ENCODE results near the gene SMAD7.

Gene SMAD7

DNA sequence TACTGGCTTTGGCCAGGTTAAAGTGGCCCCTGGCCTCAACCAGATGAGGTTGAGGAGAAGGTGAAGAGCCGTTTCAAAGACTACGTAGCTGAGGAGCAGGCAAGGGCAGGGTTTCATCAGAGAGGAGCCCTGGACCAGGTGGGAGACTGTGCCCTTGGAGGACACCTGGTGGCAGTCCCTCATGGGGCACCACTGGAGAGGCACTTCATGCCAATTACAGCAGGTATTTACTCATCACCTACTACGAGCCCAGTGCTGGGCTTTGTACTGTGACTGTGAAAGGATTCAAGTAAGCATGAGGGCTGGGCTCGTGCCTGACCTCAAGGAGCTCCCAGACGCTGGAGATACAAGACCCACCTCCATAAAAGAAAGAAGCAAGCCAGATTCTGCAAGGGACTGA lies 37.6 kb downstream of the SMAD7 start:
- DNase-seq: no peak

DNA sequence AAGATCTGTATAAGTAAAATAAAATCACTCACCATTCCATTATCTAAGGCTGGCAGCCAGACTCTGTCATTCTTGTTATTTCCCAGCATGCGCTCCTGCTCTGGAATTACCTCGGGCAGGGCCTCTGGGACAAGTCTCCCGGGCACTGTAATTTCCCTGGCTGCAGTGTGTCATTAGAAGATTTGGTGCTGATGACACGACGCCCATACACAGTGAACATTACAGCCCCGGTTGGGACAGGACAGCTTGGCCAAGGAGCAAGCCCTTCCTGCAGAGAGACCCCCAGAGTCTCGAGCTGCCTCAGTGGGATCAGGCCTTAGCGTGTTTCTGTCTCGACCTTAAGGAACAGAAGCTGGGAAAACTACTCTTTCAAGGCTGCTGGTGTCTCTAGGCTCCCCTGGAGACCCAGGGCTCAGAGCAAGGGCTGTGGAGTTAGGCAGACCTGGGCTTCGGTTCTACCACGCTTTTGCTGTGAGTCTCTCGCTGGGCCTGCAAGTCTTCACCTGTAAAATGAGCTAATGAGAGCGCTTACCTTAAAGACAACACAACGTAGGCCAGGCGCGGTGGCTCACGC lies 39.7 kb downstream of the SMAD7 start:
- no peak for DNase-seq

DNA sequence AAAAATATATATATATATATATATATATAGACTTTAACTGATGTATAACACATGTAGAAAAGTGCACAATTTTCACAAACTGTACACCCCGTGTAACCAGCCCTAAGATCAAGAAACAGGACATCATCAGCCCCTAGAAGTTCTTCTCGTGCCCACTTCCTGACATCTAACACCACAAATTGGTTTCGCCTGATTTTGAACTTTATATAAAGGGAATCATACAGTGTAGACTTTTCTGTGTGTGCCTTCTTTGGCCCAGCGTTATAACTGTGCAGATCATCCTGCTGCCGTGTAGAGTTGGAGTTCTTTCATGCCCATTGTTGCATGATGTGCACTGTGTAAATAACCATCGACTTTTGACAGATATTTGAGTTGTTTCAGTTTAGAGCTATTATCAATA lies 41.0 kb downstream of the SMAD7 start:
- no peak for DNase-seq

DNA sequence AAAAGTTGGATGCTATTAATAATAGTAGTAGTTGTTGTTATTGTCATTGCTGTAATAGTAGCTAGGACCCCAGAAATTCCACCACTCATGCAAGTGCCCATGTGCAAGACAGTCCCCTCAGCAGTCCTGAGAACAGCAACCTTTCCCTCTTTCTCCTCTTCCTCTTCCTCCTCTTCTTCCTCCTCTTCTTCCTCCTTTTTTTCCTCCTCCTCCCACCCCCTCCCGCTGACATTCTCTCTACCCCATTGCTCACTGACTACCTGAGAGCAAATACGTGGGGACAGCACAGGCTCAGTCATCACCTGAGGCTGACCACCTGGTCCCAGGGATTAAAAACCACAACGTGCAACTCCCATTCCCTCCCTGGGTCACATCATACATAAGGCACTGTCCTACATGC lies 41.8 kb downstream of the SMAD7 start:
- no peak for DNase-seq

DNA sequence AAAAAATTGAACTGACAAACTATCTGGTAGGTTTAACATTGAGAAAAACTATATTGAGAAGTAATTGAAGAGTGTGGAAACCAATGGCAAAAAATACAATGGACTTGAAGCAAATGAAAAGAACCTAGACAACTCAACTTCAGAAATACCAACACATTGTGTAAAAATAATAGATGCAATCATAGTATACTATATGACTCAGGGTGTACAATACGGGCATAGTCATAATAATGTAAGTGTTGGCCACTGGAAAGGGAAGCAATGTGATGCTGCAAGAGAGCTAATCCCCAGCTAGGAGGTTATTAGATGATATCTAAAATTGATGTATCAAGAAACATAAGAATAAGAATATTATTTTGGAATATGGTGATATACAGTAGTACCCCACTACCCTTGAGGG lies 45.3 kb downstream of the SMAD7 start:
- no peak for DNase-seq

DNA sequence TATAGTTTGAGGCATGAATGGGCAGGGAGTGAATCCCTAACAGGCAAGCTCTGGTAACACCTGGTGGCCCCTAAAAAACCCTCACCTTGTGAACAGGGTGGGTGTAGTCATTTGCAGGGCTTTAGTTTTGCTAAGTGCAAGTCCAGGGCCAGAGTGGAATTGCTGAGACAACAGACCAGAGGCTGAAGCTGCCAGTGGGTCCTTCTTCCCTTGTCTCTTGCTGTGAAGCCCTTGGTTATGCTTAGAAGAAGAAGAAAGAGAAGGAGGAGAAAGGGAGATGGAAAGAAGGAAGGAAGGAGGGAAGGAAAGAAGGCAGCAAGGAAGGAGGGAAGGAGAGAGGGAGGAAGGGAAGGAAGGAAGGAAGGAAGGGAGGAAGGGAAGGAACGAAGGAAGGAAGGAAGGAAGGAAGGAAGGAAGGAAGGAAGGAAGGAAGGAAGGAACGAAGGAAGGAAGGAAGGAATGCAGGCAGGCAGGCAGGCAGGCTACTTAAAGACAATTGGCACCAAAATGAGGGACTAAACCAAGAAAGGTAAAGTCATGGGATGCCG lies 45.8 kb downstream of the SMAD7 start:
- no peak for DNase-seq

DNA sequence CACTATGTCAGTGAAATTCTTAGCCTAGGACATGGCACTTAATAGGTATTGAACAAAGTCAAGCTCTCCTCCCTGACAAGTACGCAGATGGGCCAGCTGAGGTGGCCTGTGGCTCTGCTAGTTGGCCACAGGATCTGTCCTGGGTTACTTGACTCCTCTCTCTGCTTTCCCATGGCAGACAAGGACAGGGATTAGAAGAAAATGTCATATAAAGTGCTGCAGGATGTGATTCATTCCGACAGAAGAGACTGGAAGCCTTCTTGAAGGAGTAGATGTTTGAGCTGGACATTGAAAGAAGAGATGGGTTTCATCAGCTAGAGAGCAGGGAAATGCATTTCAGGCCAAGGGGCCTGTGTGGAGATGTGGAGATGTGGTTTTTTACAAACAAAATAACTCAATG lies 46.7 kb downstream of the SMAD7 start:
- DNase-seq: no peak

DNA sequence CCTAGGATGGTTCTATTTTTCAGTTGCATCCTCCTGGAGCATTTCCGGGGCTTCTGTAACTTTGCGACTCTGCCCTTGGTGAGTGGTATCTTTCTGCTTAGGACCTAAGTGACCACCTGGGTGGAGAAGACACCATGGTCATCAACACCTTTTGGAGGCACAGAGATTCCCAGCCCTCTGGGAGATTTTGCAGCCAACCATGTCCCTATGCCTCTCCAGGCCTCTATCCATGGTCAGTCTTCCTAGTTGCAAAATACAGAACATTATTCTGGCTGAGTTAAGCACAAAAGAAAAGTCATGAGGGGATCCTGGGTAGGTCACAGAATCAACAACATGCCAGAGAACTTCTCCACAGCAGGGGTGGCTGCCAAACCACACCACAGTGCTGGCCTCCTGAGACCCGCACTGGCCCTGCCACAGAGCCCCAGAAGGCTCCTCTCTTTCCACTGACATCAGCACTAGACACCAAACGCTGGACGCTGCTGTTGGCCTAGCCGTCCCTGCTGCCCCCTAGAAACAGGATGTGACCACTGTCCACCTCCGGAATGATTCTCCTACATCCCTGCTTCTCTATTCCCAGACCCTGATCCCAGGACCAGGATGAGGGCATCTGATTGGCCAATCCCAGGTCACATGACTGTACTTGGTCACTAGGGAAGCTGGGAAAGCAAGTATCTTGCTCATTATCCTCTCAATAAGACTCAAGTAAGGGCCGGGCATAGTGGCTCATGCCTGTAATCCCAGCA lies 47.7 kb downstream of the SMAD7 start:
- no peak for DNase-seq

DNA sequence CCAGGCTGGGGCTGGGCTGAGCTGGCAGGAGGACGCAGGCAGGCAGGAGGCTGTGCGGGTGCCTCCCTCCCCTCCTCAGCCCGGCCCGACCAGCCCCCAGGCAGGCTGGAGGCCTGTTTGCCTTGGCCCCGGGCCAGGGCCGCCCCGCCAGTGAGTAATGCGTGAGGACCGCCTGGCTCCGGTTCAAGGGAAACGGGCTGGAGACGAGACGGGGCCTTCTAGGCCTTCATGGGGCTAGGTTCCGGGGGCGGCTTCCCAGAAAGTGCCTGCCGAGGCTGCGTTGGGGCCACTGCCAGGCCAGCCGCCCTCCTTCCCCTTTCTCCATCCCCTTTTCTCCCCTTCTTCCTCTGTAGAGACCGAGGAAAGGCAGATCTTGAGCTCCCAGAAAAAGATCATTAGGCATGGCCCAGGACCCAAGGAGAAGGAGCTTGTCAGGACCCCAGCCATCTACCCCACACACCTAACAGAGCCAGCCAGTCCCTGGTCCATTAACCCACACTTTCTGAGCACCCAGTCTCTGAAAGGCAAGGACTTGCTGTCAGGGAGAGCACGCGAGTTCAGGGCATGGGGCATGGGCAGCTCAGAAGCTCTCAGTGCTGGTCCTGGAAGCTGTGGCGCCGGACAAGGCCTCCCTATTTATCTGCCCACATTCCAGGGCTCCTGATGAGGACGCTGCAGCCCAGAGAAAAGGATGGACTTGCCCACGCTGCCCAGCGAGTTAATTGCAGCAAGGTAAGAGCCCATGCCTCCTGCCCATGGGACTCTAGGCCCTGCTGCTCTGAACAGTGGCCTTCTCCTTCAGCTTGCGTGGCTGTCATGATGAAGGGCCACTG lies 48.5 kb downstream of the SMAD7 start:
- DNase-seq: peak; percentile 80

DNA sequence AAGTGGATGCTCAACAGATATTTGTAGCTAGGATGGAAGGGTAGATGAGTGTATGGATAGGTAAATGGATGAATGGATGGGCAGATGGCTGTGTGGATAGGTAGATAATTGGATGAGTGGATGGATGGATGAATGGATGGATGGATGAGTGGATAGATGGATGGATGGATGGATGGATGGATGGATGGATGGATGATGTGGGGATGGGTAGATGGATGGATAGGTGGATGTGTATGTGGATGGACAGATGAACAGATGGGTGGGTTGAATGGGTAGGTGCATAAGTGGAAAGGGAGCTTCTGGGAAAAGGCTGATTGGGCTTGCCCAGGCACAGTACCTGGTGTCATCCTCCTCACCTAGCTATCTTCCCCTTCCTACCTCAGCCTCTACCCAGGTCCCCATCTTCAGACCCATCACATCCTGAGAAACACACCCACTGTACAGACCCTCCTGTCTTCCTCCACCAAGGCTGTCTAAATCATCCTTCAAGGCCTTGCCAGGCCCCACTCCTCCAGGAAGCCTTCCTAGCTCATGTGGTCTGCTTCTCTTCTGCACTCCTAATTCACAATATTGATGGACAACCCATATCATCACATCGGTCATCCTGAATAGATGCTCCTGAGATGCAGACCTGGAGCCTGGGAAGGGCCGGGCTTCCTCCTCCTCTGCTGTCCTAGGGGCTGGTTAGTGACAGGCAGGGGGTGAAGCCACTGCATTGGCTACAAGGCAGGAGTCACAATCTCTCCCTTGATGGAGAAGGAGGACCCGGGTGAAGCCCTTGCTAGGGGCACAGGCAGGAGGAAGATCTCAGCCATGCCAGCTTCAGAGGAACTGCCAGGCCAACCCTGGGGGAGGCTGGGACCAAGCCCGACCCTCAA lies 49.4 kb downstream of the SMAD7 start:
- no peak for DNase-seq

DNA sequence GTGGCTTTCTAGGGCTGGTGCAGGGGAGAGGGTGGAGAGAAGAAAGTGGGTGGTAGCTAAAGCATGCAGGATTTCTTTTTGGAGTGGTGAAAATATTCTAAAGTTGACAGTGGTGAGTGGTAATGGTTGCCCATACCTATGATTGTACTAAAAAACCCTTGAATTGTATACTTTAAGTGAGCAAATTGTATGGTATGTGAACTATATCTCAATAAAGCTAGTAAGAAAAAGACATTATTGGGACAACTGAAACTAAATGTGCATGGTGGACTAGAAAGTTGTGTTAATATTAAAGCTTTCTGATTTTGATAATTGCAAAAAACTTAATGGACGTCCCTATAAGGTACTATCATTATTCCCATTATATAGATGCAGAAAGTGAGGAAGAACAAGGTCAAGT lies 50.3 kb downstream of the SMAD7 start:
- no peak for DNase-seq

DNA sequence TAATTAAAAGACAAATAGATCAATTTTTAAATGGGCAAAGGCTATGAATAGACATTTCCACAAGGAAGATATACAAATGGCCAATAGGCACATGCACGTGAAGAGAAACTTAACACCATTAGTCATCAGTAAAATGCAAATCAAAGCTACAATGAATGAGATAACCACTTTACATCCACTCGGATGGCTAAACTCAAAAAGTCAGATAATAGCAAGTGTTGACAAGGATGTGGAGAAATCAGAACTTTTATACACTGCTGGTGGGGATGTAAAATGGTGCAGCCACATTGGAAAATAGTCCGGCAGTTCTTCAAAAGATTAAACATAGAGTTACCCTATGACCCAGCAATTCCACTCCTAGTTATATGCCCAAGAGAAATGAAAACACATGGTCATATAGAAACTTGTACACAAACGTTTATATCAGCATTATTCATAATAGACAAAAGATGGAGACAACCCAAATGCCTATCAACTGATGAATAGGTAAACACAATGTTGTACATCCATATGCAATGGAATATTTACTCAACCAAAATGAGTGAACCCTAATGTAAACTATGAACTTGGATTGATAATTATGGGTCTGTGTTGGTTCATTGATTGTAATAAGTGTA lies 51.1 kb downstream of the SMAD7 start:
- no peak for DNase-seq

DNA sequence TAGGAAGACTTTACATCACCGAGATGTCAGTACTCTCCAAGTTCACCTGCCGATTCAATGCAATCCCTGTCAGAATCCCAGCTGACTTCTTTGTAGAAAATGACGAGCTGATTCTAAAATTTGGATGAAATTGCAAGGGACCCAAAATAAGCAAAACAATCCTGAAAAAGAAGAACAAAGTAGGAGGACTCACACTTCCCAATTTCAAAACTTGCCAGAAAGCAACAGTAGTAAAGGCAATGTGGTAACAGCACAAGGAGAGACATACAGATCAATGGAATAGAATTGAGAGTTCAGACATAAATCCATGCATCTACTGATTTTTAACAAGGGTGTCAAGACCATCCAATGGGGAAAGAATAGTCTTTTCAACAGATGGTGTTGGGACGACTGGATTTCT lies 52.2 kb downstream of the SMAD7 start:
- DNase-seq: no peak

DNA sequence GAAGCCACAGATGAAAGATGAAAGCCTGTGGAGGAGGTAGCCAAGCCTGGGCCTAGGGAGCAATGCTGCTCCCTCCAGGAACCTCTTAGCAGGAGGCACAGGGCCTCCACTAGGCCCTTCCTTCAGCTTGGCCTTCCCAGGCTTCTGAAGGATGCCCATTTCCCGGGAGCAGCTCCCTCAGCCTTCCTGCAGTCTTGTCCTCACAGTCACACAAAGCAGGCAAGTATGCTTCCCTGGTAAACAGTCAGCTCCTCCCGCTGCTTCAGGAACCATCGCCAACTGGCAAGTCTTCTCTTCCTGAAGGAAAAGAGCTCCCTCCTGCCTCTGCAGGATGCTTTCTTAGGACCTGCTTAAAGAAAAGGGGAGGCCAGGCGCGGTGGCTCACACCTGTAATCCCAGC lies 53.2 kb downstream of the SMAD7 start:
- no peak for DNase-seq

DNA sequence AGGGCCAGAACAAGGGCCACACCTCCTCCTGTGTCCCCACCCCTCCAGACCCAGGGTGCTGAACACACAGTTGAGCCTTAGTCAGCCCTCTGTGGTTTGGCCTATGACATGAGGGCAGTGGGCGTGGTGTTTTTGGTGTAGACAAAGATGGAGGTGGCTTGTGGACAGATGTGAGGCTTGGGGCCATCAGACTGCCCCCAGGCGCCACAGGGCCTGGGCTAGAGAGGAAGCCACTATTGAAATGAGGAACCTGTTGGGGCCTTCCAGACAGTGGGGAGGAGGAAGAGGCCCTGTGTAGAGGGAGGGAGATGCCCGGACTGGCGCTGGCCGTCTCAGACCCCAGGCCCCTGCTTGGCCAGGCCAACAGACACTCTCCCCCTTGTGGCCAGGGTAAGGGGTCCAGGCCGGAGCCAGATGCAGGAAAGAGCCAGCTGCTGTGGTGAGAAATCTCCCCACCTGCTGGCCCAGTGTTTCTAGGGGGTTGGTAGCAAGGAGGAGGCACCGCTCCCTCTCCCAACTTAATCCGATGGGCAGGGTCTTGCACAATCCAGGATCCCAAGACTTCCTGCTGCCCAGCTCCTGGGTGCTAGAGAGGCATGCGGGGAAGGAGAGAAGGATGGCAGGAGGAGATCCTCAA lies 53.8 kb downstream of the SMAD7 start:
- DNase-seq: no peak

DNA sequence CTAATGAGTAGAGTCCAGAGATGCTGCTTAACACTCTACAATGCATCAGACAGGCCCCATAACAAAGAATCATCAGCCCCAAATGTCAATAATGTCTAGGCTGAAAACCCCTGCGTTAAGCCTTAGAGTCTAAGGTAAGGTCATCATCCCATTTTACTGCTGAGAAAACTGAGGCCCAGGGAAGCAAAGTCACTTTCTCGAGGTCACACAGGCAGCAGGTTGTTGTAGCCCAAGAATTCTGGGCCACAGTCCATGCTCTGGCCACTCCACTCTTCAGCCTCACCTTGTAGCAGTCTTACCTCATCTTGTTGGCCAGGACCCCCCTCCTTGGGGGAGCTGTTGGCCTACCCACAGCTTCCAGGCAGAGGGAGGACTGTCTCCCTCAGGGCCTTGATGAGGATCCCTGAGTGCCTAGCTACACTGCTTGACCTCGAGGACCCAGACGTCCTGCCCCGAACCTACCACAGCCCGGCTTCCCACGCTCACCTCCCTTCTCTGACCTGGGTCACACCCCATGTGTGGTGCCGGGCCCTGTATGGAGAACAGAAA lies 54.4 kb downstream of the SMAD7 start:
- no peak for DNase-seq

DNA sequence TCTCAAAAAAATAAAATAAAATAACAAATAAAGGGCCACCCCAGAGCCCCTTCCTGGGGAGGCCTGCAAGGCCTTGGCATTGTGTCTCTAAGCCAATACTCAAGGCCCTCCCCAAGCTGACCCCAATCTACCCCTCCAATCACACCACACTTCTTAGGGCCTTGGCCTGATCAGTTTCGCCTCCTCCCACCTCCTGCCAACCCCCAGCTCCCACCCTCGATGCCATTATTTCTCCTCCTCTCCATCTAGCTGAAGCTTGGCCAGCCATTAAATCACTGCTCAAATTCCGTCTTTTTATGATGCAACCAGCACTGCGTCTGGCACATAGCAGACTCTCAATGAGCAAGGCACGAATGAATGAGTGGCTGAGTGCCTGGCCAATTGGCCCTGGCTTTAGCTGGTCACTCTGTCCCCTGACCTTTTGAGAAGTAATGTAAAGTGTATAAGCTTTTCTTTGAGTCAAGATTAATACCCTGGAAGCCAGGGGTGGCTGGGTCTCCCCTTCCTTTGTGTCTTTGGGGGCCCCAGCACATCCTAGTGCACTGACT lies 55.9 kb downstream of the SMAD7 start:
- DNase-seq: no peak

DNA sequence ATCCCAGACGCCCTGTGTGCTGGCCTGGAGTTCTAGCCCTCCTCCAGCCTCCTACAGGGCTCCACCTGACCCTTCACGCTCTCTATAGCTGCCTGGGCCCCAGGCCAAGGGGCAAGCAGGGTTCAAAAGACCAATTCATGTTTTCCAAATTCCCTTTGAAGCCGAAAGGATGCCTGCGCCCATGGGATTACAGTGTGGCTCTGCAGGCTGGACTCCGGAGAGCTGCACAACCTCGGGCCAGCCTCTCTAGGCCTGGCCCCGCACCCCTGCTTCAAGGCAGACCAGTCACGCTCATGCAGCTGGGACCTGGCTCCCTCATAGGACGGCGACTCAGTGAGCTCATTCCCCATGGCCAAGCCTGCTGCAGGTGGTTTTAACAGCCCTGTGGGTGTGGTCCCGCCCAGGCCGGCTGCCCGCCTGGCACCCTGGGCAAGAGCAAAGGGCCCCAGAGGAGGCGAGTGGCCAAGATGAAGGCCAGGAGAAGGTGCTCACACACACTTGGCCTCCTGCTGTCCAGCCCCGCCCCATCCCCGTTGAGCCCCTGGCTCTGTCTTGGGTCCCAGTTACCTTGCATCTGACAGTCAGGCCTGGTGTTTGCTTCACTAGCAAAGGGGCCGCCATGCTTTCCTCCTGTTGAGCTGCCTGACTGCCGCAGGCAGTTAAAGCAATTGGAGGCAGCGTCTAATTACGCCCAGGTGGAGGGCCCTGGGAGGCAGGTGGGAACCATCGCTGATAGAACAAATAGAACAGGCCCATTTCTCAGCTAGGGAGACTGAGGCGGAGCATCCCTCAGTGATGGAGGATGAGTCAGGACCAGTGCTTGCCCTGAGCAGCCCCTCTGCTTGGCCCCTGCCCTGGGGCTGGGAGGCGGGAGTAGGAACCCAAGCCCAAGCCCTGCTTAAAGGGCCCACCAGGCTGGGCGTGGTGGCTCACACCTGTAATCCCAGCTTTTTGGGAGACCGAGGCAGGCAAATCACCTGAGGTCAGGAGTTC lies 56.9 kb downstream of the SMAD7 start:
- peak; percentile 5 for DNase-seq

DNA sequence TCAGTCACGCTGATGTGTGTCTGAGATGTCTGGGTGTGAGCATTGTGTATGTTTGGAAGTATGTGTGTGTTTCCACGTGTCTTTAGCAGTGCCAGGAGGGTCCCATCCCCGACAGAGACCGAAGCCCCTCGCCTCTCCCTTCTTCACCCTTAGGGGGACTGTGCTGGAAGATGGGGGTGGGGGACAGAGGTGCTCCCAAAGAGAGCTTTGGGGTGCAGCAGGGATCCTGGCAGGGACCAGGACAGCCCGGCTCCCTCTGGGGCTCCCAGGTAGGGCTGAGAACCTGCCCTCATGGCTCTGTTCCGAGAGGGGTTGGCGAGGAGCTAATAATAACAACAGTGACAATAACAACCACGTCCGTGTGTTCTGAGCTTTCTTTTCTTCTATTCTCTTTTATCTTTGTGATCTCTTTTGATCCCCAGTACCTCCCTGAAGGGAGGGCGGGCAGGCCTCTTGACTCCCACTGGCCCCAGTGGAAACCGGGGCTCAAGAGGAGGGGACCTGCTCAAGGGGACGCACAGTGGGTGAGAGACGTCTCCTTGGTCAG lies 57.6 kb downstream of the SMAD7 start:
- no peak for DNase-seq
